Thymus (tissue), 11 donors: ENCODE measurements around the gene CLSTN2. TPM values are rescaled to one million over a fixed set of nuclear protein-coding genes. Genes with fewer than 3 reads are reported as not detected.

Source experiments
- DNase-seq, 9 donors: peaks; one replicate each; pipeline ENCODE4 v3.0.0-alpha.2; 2013; ENCODE audit warnings: low spot score in 9 of 9, low read depth in 6 of 9, missing footprints in 1 of 9
- H3K27ac ChIP-seq, 2 donors: one replicate each; pipeline ENCODE4 v1.5.1; 2013; ENCODE audit warnings: control low read depth in 1 of 2, low read depth in 1 of 2, low read length in 1 of 2, mild to moderate bottlenecking in 1 of 2, moderate library complexity in 1 of 2
- H3K27me3 ChIP-seq, 2 donors: one replicate each; pipeline ENCODE4 v1.5.1; 2013; ENCODE audit warnings: low read length in 1 of 2; ENCODE audit not compliant: control insufficient read depth in 2 of 2, insufficient read depth in 1 of 2
- H3K36me3 ChIP-seq, 2 donors: one replicate each; pipeline ENCODE4 v1.5.1; 2013; ENCODE audit warnings: low read length in 1 of 2, mild to moderate bottlenecking in 1 of 2, moderate library complexity in 1 of 2; ENCODE audit not compliant: control insufficient read depth in 2 of 2, insufficient read depth in 2 of 2
- H3K4me1 ChIP-seq, 2 donors: one replicate each; pipeline ENCODE4 v1.5.1; 2013; ENCODE audit warnings: low read length in 2 of 2; ENCODE audit not compliant: control insufficient read depth in 2 of 2, insufficient read depth in 2 of 2
- H3K4me3 ChIP-seq, 2 donors: one replicate each; pipeline ENCODE4 v1.5.1; 2013; ENCODE audit warnings: low read length in 2 of 2, control low read depth in 1 of 2, mild to moderate bottlenecking in 1 of 2
- H3K9me3 ChIP-seq, 2 donors: one replicate each; pipeline ENCODE4 v1.5.1; 2013; ENCODE audit warnings: low read length in 1 of 2, mild to moderate bottlenecking in 1 of 2; ENCODE audit not compliant: control insufficient read depth in 2 of 2, insufficient read depth in 1 of 2
- WGBS: extraction: QIAGEN DNeasy Blood & Tissue Kit; methylation state at CpG from one replicate; pipeline ENCODE4 v1.1.7; 2013; 5-methylcytosine and 5-hydroxymethylcytosine counted together
- polyA plus RNA-seq: library from polyadenylated mRNA; stranded (reverse); fragments of 200-250 nt; gene quantifications from one replicate; pipeline ENCODE4 v1.2.3, GENCODE V29; 2013
- total RNA-seq: library from RNA; stranded (reverse); fragments of 120-200 nt; gene quantifications from one replicate; pipeline ENCODE4 v1.2.4, GENCODE V29; 2013
- donor health status: healthy.

Gene CLSTN2
- total and polyA plus RNA-seq, 2 donors, result 0.25 to 0.61 TPM

- no peak for DNase-seq
- WGBS, result 87% methylated on average over 2 of the region's 2 CpGs
- Histone ChIP-seq H3K27me3 (no peaks in the 10 kb centered on the region), H3K36me3 (no peaks in the 10 kb centered on the region), H3K4me1 (no peaks in the 10 kb centered on the region), H3K4me3 (no peak overlapping the region), H3K9me3 (no peaks in the 10 kb centered on the region), H3K27ac (no peak overlapping the region)
Measured at GRCh38 chr3:140568131-140568530, 633.1 kb downstream of the CLSTN2 start.

- WGBS, result 78% methylated on average over 3 of the region's 3 CpGs
- no peak overlapping the region for H3K27ac ChIP-seq
- no peak for DNase-seq
- no peak overlapping the region for H3K4me3 ChIP-seq
- no peaks in the 10 kb centered on the region for H3K27me3 ChIP-seq
- H3K9me3 ChIP-seq, result no peaks in the 10 kb centered on the region
- H3K36me3 ChIP-seq, result no peaks in the 10 kb centered on the region
- H3K4me1 ChIP-seq, result no peaks in the 10 kb centered on the region
Measured at GRCh38 chr3:140568842-140569520, 634.0 kb downstream of the CLSTN2 start.

GRCh38 chr3:140570602-140571001, 635.6 kb downstream of the CLSTN2 start:
- Histone ChIP-seq H3K4me3 (no peak overlapping the region), H3K27ac (no peak overlapping the region), H3K4me1 (no peaks in the 10 kb centered on the region), H3K9me3 (no peaks in the 10 kb centered on the region), H3K27me3 (no peaks in the 10 kb centered on the region), H3K36me3 (no peaks in the 10 kb centered on the region)
- DNase-seq, result no peak
- WGBS, result 84% methylated on average over 3 of the region's 3 CpGs

GRCh38 chr3:140571836-140572235, 636.9 kb downstream of the CLSTN2 start:
- Histone ChIP-seq H3K9me3 (no peaks in the 10 kb centered on the region), H3K36me3 (no peaks in the 10 kb centered on the region), H3K4me3 (no peak overlapping the region), H3K27ac (no peak overlapping the region), H3K4me1 (no peaks in the 10 kb centered on the region), H3K27me3 (no peaks in the 10 kb centered on the region)
- DNase-seq, result no peak
- WGBS, result 92% methylated on average over 1 of the region's 1 CpG

GRCh38 chr3:140572334-140572733, 637.3 kb downstream of the CLSTN2 start:
- Histone ChIP-seq H3K4me3 (no peak overlapping the region), H3K27ac (no peak overlapping the region), H3K36me3 (no peaks in the 10 kb centered on the region), H3K4me1 (no peaks in the 10 kb centered on the region), H3K27me3 (no peaks in the 10 kb centered on the region), H3K9me3 (no peaks in the 10 kb centered on the region)
- DNase-seq, result no peak
- WGBS, result 88% methylated on average over 1 of the region's 1 CpG

- WGBS, result 75% methylated on average over 3 of the region's 3 CpGs
- H3K9me3 ChIP-seq, result no peaks in the 10 kb centered on the region
- H3K36me3 ChIP-seq, result no peaks in the 10 kb centered on the region
- H3K27me3 ChIP-seq, result no peaks in the 10 kb centered on the region
- H3K27ac ChIP-seq, result no peak overlapping the region
- H3K4me1 ChIP-seq, result no peaks in the 10 kb centered on the region
- no peak overlapping the region for H3K4me3 ChIP-seq
- DNase-seq, result no peak
Measured at GRCh38 chr3:140573011-140573410, 638.0 kb downstream of the CLSTN2 start.

GRCh38 chr3:140574375-140574774, 639.4 kb downstream of the CLSTN2 start:
- no peak for DNase-seq
- 93% methylated on average over 5 of the region's 5 CpGs for WGBS
- H3K4me3 ChIP-seq, result no peak overlapping the region

GRCh38 chr3:140576449-140576848, 641.5 kb downstream of the CLSTN2 start:
- 80% methylated on average over 5 of the region's 5 CpGs for WGBS
- H3K27ac ChIP-seq, result no peak overlapping the region
- H3K4me3 ChIP-seq, result no peak overlapping the region
- H3K36me3 ChIP-seq, result no peaks in the 10 kb centered on the region
- DNase-seq, result no peak
- H3K27me3 ChIP-seq, result no peaks in the 10 kb centered on the region
- no peaks in the 10 kb centered on the region for H3K4me1 ChIP-seq
- no peaks in the 10 kb centered on the region for H3K9me3 ChIP-seq

More at GRCh38 chr3:140574375-140574774, 639.4 kb downstream of the CLSTN2 start:
- Histone ChIP-seq H3K9me3 (no peaks in the 10 kb centered on the region), H3K4me1 (no peaks in the 10 kb centered on the region), H3K27ac (no peak overlapping the region), H3K36me3 (no peaks in the 10 kb centered on the region), H3K27me3 (no peaks in the 10 kb centered on the region)

GRCh38 chr3:140577911-140578310, 642.9 kb downstream of the CLSTN2 start:
- WGBS, result 95% methylated on average over 4 of the region's 4 CpGs
- no peaks in the 10 kb centered on the region for H3K27me3 ChIP-seq
- H3K4me3 ChIP-seq, result no peak overlapping the region
- no peak overlapping the region for H3K27ac ChIP-seq
- DNase-seq, result no peak
- H3K4me1 ChIP-seq, result no peaks in the 10 kb centered on the region
- no peaks in the 10 kb centered on the region for H3K36me3 ChIP-seq
- H3K9me3 ChIP-seq, result no peaks in the 10 kb centered on the region
